Esophagus squamous epithelium (tissue), 4 donors: ENCODE data around the gene PTOV1.

ENCODE experiments used
- POLR2A ChIP-seq, 4 donors: fragments of 450-650 bp; IDR thresholded peaks; one replicate each; pipeline ENCODE4 v1.6.1; 2017; ENCODE audit warnings: antibody characterized with exemption in 4 of 4, mild to moderate bottlenecking in 4 of 4, moderate library complexity in 3 of 4
- TF ChIP-seq, protein P1 (sequence below), 6 experiments: fragments of 450-650 bp in 4 of 6; fragments of 200-600 bp in 2 of 6; sonication (generic) in 2 of 6; IDR thresholded peaks; one replicate each; pipeline ENCODE4 v1.5.1; 2016 to 2019; ENCODE audit warnings: antibody characterized with exemption in 6 of 6, mild to moderate bottlenecking in 4 of 6, moderate library complexity in 4 of 6

GRCh38 chr19:49849433-49850220 is 1.3 kb upstream of the PTOV1 start:
- TF ChIP-seq, protein P1, sequence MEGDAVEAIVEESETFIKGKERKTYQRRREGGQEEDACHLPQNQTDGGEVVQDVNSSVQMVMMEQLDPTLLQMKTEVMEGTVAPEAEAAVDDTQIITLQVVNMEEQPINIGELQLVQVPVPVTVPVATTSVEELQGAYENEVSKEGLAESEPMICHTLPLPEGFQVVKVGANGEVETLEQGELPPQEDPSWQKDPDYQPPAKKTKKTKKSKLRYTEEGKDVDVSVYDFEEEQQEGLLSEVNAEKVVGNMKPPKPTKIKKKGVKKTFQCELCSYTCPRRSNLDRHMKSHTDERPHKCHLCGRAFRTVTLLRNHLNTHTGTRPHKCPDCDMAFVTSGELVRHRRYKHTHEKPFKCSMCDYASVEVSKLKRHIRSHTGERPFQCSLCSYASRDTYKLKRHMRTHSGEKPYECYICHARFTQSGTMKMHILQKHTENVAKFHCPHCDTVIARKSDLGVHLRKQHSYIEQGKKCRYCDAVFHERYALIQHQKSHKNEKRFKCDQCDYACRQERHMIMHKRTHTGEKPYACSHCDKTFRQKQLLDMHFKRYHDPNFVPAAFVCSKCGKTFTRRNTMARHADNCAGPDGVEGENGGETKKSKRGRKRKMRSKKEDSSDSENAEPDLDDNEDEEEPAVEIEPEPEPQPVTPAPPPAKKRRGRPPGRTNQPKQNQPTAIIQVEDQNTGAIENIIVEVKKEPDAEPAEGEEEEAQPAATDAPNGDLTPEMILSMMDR (IDR thresholded peaks at IDR 0.05), result no peak
- no peak for TF ChIP-seq POLR2A (IDR thresholded peaks at IDR 0.05)
